GM18858 (cell line): ENCODE data around the gene ZNF436.
"Not testable (repeated sequence)": the region's sequence is repeated elsewhere in the genome, so short reads cannot be mapped to it uniquely, and the experiment has no call there.

ENCODE experiments used
- ATAC-seq: cut with Tn5 transposase; IDR thresholded peaks from one replicate; pipeline ENCODE4 v1.9.1; 2021; ENCODE audit not compliant: unreplicated experiment

The ZNF436 gene

DNA sequence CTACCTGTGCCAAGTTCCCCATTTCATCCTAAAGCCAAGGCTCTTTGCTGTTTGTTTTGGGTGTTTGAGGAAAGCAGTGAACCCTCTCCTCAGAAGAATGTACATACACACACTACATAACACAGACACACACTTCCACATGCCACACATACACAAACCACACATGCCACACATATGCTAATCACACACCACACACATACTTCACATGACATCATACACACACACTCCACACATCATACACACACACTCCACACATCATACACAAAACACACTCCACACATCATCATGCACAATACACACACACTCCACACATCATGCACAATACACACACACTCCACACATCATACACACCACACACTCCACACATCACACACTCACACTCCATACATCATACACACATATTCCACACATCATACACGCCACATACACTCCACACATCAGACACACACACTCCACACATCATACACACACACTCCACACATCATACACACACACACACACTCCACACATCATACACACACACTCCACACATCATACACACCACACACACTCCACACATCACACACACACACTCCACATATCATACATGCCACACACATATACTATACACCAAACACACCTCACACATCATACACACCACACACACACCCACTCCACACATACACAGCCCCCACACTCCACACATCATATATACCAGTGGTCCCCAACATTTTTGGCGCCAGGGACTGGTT, 22.7 kb upstream of the ZNF436 start:
- no peak for ATAC-seq

DNA sequence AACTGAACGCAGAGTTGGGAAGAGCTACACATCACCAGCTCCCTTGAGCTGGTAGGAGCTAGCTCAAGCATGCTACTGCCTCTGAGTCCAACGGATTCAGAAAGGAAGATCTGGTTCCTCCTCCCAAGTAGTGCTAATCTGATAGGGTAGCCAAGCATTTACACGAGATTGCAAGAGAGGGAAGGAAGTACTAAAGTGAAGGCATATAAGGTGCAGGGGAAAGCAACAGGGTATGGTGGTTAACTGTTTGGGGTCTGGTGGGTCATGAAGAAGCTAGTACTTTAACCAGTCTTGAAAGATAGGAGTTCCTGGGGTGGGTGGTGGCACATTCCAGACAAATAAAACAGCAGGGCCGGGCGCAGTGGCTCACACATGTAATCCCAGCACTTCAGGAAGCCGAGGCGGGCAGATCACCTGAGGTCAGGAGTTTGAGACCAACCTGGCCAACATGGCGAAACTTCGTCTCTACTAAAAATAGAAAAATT, 20.2 kb upstream of the ZNF436 start:
- ATAC-seq: no peak

DNA sequence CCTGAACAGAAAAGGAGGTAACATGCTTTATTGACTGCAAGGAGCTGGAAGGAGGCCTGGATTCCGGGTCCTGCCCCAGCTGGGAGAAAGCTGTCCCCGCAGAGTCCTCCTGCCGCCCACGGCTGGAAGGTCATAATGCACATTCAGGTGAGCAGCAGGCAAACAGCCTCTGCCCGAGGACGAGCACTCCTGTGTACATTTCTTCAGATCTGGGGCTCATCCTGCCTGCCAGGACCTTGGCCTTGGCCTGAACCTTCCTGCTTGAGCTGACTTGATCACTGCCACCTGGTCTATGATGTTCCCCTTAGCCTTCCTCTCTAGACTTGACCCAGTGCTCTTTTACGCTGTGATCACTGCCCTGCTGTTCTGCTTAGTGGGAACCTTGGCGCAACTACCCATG, 17.9 kb upstream of the ZNF436 start:
- no peak for ATAC-seq

- ATAC-seq: no peak
These were observed 15.5 kb upstream of the ZNF436 start for GRCh38 chr1:23385119-23385621.

DNA sequence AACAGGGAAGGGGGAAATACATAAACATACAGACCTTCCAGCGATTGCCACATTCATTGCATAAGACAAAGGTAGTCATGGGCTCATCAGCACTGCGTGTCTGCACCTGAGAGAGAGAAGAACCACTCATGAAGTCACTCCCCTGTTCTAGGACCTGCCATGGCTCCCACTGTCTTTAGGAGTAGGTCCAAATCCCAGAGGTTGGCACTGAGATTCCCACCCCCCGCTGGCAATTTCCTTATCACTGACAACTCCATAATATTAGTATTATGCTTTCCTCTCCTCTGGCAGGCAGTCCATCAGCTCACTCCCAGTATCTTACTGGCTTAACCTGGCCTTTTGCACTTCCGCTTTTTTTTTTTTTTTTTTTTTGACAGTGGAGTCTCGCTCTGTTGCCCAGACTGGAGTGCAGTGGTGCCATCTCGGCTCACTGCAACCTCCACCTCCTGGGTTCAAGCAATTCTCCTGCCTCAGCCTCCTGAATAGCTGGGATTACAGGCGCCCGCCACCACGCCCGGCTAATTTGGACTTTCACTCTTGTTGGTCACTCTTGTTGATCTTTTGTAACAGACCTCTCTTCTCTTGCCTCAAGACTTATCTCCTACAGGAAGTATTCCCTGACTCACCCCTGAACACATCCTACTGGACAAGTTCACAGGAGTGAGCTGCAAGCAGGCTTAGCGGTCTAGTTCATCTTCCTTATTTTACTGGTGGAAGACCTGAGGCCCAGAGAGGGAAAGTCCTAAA, 14.8 kb upstream of the ZNF436 start:
- ATAC-seq: no peak

- no peak for ATAC-seq
These were observed 14.1 kb upstream of the ZNF436 start for GRCh38 chr1:23383577-23384311.

DNA sequence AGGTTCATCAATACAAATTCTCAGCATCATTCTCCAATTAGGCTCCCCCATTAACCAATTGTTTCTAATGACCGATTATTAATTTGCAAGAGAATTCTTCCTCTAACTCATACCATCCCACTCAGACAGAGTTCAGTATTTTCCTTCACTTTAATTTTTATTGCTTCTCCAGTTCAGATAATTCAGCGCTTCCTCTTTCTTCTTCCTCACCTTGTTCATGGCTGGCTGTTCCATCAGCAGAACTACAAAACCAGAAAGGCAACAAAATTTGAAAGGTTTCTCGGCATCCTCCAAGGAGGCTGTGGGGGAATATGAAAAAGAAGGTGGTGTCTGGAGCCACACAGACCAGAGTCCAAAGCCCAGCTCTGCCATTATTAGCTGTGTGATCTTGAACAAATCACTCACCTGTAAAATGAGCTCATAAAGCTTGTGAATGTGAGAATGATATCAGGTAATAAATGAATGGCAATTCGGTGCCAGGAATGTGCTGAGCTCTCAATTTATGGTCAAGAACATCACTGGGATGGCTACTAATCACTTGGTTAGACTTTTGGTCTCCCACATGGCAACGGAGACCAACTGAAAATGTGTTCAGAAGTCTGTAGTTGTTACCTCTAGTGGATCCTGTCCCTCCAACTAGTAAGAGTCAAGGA, 11.7 kb upstream of the ZNF436 start:
- ATAC-seq: no peak

DNA sequence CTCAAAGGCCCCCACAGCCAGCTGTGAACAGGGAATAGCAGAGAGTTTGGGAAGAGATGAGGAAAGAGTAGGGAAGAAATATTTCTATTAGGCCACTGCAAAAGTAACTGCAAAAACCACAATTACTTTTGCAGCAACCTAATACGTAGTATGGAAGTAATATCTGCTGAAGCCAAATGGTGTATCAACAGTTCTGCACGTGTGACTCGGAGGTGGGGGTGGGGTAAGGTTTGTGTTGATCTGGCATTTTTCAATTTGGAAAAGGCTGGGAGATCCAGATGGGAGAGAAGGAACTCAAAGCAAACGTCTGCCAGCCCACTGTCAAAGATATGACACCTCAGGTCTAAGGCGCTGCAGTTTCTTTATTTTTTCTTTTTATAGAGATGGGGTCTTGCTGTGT, 11.1 kb upstream of the ZNF436 start:
- no peak for ATAC-seq

GRCh38 chr1:23380236-23380635, 10.6 kb upstream of the ZNF436 start:
- ATAC-seq: not testable (repeated sequence)

DNA sequence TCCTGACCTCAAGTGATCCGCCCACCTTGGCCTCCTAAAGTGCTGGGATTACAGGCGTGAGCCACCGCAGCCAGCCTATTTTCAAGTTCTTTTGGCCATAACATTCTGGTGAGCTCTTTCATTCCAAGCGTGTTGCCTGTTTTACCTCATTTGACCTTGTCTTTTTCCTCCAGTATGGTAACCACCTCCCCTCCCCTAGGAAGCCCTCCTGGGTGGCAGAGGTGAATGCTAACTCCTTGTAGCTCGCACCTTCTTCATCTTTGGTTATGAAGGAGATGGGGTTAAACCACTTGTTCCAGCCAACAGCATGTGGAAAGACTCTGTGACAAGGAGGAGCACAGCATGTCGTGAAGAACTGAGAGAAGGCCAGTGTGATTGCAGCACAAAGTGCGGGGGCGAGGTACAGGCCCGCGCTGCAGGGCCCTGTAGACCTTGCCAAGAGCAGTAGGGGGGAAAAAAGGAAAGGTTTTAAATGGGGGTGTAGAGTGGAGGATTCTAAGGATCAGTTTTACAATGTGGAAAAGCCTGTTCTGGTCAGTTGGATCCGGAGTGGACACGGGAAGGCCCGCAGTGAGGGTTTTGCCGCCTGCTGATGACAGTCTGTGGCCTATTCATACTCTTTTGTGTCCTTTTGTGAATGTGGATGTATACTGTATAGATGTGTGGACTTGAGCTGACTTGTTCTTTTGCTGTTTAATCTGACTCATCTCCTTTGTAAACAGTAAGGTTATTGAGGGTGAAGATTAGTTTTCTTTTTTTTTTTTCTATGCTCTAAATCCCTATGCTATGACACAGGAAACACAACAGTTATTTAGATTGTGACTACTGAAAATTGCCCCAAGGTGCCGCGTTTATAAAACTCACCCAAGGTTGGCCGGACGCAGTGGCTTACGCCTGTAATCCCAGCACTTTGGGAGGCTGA, 7.5 kb upstream of the ZNF436 start:
- ATAC-seq: no peak

GRCh38 chr1:23374079-23374735, 4.6 kb upstream of the ZNF436 start:
- not testable (repeated sequence) for ATAC-seq

DNA sequence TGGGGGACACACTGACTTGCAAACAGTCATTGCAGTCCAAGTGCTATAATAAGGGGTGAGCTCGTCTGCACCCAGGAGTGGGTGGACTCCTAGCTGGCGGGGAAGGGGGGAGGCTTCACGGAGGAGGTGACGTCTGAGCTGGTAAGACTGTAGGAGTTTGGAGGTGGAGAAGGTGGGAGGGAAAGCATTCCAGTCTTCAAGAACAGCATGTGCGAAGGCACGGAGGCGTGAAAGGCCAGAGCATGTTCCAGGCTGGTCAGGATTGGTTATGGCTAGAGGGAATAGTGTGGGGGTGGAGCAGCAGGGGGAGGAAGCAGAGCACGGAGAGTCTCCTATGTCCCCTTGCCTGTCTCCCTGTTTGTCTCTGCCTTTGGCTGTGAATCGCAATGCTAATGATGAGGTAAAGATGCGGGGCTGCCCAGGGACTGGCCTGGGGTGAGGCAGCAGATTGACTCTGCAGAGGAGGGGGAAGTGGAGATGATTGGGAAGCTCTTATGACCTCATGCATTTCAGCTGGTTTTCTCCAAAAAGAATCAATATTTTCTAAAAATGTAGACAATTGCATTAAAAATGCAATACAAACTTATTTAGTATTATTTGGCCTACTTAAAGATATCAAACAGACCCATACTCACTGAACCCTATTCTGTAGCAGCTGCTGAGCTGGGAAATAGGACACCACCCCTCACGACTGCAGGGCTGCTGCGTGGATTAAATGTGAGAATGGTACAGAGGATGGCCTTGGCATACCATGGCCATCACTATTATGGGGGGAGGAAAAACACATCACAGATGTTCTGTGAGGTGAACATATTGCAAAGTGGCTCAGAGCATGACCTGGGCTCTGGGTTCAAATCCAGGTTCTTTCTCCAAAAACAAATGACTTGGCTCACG, 2.6 kb upstream of the ZNF436 start:
- ATAC-seq: no peak

DNA sequence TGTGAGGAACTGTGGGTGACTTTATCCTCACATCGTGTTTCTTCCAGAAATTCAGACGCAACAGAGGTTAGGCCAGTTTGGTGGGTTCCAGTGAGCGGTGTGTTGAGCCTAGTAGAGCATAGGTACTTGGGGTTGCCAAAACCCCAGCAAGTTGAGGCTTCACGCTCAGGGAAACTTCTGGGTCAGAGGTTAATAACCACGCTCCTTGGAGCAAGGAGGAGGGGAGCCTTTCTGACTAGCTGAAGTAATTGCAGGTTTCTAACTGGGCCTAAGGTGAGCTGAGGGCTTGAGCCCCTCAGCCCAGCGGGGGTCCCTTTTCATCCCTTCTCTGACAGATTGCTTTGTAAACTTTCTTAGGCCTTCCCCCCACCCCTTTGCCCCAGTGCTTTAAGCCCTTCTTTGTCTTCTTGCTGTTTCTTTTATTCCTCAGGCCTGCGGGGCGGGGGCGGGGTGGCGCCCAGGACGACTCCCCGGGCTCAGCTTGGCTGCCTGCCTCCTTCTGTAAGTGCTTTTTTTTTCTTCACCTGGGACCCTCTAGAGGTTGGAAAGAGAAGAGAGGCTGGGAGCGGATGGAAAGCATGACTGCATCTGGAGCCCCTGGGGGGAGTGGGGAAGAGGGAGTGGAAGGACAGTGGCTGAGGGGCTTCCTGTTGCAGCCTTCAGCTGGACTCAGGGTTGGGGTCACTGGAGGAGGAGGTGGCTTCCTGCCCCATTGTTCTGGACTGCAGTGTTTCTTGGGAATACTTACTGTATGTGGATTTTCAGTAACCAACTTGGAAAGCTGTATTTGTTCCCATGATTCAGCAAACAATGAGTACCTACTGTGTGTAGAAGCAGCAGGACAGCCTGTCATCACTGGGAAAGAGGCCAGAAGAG, 1.3 kb upstream of the ZNF436 start:
- no peak for ATAC-seq

GRCh38 chr1:23370330-23370708, 683 bp upstream of the ZNF436 start:
- no peak for ATAC-seq

DNA sequence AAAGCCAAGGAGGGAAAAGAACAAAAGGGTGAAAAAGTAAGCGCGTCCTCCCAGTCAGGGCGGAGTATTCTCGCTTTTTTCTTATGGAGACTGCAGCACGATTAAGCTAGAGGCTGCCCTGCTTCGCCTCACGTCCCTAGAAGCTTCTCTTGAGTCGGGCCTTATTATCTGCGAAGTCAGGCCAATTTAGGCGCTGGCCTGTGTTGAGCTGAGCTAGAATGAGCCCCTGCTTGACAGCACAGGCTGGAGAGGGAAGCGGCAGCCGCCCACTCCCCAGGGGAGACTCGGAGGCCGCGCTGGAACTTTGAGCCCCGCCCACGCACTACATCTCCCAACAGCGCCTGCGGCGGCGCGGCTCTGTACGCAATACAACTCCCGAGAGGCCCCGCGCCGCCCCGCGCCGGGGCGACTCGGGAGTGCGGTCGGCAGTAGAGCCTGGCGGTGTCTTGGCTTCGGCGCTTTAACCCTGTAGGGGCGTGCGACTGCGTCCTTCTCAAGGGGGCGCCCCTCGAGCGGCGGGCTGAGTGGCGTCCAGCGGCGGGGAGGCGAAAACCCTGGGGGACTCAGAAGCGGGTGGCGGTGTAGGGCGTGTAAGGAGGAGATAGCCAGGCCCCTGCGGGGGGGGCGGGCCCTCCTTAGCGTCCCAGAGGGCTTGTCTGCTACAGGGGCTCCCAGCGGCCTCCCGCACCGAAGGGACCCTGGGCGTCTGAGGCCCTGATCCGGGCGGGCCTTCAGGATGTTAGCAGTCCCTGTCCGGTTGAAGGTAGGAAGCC, 888 bp downstream of the ZNF436 start:
- ATAC-seq: peak; percentile 32

GRCh38 chr1:23367791-23368561, 1.7 kb downstream of the ZNF436 start:
- ATAC-seq: peak; percentile 89
